Limb (tissue), 2 donors: Measurements from ENCODE around the gene PPP1R14D.
A peak's percentile ranks its signal among the peaks of the same experiment; 100 is the strongest.

ENCODE experiments used
- DNase-seq, 2 donors: peaks; one replicate each; pipeline ENCODE4 v3.0.0-alpha.2; 2016; ENCODE audit errors: extremely low spot score in 2 of 2

PPP1R14D gene

DNA sequence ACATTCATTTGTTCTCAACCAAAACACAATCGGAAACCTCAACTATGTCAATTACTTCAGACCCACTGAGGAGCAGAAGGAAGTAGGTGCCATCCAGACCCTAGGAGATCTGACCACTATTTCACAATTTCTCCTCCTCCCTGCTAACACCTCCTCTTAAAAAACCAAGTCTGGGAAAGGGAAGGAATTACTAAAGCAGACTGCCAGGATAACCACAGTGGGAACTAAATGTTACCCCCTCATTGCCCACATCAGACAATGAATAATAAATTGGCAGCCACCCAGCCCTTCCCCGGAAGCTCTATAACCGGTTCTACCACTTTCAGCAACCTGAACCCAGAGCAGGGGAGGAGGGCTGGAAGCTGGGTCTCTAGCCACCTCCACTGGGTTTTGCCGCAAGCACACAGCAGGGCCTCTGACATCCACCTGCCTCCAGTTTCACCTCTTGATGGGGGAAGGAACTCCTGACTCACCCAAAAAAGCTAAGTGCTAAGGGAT, 41.1 kb downstream of the PPP1R14D start:
- no peak for DNase-seq

DNA sequence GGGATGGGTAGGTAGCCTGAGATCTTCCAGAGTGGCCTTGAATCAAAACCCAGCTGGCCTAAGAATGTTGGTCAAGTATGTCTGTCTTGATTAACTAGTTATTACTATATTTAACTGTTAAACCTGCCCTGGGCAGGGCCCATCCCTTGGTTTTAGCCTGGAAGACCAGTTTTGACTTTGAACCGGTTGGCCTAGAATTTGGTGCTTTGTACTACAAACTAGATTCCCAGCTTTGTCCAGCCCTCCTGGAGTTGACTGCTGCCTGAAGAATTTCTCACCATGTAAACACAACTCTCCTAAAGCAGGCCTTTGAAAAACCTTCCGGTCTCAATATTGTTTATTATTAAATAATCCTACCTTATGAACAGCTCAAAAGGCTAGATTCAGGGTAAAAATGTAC, 42.7 kb downstream of the PPP1R14D start:
- no peak for DNase-seq

DNA sequence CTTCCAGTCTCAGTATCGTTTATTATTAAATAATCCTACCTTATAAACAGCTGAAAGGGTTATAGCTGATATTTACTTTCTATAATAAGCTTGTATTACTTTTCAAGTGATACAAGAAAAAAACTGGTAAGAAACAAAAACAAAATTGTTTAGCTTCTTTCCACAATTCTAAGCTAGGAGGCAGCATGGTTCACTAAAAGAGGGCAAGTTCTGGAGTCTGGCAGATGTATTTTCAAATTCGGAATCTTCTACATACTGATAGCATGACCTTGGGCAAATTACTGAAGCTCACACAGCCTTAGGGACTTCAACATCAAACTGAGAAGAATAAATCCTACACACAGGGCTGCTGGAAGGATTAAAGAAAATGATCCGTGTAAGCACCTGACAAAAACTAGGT, 43.3 kb downstream of the PPP1R14D start:
- DNase-seq: no peak

DNA sequence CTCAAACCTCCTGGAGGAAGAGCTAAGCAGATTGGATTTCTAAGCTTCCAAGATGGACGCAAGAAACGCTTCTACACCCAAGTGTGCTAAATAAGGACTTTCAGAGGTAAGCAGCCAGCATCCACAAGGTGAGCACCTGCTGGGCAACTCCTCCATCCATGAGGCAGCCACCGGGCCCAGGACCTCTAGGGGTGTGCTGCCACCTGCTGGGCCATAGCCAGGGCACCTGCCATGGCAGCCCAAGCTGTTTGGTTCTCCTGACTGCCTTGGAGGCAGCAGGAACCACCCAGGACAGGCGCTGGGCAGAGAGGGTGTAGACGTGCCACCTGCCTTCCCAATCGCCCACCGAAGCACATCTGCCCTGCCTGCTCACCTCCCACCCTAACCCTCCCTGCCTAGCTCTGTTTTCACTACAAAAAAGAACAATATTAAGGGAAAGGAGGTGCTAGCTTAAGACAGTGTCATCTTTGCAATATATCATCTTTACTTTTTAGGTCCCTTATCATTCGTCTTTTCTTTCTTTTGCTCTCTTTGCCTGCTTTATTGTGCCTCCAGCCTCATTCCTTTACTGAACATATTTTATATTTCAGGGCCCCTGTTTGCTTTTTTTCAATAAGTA, 45.8 kb downstream of the PPP1R14D start:
- DNase-seq: peak in 1 of 2 donors; percentile 63

DNA sequence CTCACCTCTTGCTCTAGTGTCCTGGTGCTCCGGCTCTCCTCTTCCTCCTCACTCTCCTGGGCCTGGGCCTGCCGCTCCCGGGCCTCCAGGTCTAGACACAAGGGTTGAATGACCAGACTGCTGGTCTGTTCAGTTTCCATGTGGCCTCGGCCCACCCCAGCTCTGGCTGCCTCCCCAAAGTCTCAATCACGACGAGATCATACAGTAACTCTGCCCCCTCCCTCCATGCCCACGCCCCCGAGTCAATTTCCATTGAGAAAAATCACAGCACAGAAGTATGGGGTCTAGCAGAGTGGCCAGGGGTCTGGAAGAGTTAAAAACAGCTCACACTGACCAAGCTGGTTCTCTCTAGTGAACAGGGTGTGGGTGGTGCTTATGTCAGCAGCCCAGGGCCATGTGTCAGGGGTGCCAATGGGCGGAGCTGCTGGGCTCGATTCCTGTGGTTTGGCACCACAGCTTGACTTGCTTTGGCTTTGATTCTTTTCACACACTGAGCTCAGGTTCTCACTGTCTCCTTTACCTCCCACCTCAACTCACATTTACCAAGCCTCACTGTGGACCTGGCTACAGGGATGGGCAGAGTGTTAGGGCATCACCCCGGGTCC, 51.9 kb downstream of the PPP1R14D start:
- DNase-seq: no peak

DNA sequence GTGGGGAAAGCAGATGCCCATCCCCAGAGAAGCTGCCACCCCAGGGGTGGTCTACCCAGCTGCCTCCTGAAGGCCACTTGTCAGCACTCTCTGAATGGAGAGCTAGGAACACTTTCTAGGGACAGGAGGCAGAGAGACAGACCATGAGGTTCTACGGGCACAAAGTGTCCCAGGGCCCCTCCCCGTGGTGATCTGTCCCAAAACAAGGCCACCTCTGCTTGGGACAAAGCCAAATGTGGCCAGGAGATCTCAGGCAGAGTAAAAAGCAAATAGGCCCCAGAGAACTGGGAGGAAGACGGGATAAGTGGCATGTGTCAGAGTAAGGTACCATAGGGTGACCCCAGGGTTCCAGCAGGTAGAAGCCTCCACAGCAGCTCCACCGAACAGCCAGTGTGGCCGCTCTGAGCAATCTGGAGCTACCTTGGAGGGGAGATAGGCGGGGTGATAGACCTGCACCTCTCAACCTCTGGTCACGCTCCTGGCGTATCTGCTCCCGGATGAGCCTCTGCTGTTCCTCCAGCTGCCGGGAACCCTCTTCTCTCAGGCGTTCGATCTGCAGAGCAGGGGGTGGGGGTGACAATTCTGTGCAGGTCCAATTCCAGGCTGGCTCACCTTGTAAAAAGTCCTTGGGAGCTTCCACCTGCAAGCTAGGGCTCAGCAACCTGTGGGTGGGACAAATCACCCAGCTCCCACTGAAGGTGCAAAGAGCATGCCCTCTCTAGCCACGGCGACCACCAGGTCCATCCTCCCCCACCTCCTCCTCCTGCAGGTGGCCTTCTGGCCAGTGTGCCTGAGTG, 52.6 kb downstream of the PPP1R14D start:
- DNase-seq: no peak

DNA sequence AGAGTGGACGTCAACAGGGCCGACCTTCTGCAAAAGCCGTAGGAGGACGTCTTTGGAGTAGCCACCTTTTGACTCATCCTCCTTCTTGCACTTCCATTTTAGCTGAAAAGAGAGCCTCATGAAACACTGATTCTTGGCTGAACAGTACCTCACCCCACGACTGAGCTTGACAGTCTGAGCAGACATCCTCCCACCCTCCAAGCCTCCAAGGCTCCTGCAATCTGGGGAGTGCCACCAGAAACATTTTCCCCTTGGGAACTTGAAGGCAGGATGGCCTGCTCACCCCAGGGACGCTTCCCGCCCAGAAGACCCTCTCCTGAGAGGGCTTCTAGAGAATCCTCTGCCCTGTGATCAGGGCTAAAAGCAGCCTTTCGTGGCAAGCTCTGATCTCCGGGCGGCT, 53.5 kb downstream of the PPP1R14D start:
- DNase-seq: no peak

DNA sequence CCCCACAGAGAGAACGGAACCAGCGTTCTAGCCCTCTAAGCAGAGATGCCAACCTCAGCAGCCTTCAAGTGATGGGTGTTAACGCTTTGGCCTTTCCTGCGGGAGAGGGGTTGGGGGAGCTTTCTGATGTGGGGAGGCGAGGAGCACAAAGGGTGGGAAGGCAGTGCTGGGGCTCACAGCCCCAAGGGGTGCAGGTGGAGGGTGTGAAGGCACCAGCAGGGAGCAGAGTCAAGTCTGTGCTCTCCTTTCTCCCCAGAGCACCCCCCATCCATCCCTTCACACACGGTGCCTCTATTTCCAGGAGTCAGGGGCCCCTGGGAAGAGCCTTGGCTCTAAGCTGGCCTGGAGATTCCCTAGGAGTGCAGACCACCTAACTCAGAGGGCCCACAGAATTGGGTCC, 54.6 kb downstream of the PPP1R14D start:
- no peak for DNase-seq

DNA sequence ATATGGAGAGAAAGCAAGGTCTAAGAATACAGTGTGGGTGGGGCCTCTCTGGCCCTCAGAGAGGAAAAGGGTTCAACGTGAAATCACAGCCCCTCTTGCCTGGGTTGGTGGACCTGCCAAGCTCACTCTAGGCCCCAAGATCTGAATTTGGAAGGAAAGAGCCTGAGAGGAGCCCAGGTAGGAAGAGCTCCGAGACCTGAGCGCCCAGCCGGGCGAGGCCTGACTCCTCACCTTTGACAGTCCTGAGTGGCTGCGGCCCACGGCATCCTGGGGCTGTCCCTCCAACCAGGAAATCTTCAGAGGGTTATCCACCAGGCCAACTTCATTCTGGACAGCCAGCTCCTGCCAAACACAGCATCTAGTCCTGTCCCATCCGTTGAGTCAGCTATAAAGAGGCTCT, 55.0 kb downstream of the PPP1R14D start:
- DNase-seq: no peak

DNA sequence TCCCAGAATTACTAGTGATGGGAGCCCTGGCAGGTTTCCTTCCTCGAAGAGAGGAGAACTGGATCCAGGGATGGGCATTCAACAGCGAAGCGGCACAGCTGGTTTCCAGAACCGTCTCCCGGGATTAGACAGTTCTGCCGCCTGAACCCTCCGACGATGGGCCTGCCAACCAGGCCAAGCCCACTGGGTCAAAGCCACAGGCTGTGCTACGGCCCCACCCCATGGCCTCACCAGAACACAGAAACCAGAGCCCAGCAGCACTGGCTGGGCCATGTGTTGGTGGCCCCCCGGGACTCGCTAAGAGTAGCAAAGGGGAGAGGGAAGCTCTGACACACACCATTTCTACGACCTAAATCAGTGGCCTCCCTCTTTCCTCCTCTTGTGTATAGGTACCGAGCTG, 56.5 kb downstream of the PPP1R14D start:
- DNase-seq: no peak

DNA sequence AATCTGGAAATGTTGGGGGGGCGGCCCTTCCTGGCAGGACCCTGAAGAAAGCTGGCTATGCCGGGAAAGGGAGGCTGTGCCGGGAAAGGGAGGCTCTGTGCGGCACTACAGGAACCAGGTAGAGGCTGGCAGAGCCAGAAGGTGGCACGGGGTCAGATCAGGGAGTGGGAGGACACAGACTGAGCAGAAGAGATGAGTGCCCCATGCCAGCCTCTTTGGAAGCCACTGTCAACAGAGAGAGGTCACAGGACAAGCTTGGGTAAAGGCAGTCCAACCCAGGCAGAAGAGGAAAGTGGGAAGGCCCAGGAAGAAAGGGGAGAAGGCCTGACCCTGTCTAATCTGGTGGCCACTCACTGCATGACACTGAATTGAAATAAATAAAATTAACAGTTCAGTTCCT, 57.3 kb downstream of the PPP1R14D start:
- no peak for DNase-seq

DNA sequence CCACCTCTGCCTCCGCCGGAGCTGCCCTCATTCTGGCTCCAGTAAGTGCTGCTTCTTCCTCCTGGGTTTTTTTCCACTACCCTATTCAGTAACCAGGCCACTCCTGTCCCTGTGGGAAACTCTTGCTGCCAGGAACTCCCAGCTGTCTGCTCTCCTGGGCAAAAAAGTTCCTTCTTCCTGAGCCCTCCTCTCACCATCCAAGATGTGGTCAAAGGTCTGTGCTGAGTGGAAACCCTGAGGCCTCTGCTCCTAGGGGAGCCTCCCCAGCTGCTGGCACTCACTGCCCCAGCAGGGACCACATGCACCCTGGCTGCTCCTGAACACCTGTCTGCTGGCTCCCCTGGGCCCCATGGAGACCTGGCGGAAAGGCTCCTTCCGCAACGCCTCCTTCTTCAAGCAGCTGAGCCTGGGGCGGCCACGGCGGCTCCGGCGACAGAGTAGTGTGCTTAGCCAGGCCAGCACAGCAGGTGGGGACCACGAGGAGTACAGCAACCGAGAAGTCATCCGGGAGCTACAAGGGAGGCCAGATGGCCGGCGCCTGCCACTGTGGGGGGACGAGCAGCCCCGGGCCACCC, 58.3 kb downstream of the PPP1R14D start:
- no peak for DNase-seq

DNA sequence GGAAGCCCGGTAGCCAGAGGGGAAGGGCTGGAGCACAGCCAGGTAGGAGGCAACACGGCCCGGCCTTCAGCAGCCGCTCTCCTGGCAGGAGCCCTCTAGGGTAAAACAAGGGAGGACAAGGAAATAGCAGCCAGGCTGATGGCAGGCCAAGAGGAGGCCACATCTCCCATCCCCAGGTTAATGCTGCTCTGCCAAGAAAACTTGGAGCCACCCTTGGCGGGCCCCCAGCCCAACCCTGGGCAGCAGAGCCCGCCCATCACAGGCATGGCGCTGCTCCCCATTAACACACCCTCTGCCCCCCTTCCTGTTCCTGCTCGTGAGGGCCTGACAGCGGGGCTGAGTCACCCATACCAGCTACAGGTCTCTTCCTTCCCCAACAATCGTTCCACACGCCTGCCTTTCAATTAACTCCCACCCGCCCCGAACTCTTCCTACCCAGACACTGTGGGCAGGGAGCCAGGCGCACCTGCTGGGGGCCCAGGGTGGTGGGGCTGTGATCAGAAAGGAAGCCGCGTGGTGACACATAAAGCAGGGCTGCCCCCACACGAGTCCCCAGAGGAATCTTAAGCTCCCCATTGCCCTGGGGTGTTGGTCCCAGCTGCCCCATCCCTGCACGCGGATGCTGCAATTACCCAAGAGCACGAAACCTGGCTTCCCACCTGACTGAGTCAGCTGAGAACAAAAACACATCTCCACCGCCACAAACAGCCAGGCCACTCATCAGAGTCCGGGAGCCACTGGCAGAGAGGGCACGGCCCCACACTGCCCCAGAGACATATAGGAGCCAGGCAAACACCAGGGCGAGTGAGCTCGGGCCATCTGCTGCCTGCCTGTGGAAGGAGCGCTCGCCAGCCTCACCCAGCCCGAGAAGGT, 59.0 kb downstream of the PPP1R14D start, which contains the start of gene C15orf62:
TSS of gene C15orf62 (plus strand) at position 707 of the 873 bp plus-strand sequence. CDS start 516 bp downstream, outside the sequence.
- peak in 1 of 2 donors; percentile 64 for DNase-seq

DNA sequence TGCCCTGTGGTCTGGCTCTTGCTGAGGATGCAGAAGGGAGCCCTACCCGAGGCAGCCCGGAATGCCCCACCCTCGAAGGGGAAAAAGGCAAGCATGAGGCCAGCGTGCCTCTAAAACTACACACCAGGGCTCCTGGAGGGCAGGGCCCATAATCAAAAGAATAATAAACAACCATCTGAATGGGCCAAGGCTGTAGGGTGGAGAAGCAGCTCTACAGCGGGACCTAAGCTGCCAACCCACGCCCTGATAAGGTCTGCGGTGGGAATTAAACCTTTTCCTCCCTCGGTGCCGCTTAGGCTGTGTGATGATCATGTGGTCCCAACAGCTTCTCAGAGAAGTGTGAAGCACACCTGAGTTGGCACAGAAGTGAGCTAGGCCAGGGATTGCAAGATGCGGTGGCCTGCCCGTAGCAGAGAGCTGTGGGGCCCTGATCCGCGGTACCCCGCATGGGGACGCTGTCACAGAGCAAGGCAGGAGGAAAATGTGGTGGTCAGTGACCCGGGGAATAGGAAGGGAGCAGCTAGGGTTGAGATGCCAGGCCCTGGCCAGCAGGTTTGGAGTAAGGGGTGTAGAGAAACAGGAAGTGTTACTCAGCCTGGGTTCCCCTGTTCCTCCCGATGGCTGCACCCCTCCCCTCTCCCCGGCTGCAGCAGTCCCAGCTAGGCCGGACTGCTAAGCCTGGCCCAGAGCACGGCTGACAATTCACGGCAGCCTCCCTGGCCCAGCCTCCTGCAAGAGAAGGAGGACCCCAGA, 59.8 kb downstream of the PPP1R14D start:
- DNase-seq: no peak

DNA sequence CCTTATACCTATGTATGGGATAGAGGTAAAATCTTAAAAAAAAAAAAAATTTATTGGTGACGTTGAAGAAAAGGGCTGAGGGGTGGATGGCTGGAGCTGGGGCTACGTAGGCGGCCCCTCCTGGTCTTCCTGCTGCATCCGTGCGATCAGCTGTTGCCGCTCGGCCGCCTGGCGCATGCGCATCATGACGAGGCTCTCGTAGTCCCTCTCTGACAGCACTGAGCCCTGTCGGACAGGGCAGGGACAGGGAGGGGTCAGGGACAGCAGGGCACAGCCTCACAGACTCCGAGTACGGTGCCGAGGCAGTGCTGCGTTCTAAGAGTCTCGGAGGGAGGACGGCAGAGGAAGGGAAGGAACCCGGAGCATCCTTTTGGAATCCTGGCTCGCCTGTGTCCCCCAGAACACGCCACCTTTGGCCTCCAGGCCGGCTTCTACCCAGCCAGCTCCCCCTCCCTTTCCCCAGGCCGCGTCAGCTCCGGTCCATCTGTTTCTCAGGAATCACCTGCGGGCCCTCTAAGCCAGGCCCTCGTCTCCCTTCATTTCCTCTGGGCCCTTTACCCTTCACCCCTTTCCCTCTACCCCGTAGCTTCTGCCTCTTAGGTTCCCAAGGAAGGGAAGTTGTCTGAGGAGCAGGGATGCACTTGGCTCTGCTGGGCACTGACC, 60.5 kb downstream of the PPP1R14D start:
- DNase-seq: no peak

DNA sequence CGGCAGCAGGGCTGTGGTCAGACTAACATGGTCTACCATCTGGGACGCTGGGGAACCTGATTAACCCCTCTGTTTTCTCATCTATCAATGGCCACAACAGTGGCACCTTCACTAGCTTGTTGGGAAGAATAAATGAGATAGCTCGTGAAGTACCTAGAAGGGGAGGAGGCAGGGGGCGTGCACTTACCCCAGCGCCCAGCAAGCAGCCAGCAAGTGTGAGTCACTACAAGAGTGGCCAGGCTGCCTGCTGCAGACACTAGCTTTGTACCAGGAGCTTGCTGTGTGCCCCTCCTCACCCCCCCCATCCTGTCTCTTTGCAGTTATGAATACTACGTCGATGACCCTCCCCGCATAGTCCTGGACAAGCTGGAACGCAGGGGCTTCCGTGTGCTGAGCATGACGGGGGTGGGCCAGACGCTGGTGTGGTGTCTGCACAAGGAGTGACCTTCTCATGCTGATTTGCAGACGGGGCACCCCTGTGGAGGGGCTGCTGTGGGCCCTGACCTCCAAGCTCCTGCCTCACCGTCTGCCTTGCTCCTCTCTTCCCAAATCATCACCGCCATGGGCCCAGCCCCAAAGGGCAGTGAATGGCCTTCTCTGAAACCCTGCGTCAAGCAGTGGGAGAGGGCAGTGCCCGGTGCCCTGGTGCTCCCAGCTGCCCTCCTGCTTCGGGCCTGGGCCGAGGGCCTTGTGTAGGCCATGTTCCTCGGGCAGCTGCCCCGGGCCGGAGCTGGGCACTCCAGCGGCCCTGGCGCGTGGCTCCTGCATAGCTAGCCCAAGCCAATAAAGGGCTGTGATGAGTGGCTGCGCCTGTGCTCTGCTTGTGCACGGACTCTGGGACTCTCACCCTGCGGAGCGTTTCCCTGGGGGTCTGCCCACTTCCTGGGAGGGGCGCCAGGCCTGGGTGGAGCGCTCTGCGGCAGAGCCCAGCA, 61.3 kb downstream of the PPP1R14D start:
- DNase-seq: no peak

DNA sequence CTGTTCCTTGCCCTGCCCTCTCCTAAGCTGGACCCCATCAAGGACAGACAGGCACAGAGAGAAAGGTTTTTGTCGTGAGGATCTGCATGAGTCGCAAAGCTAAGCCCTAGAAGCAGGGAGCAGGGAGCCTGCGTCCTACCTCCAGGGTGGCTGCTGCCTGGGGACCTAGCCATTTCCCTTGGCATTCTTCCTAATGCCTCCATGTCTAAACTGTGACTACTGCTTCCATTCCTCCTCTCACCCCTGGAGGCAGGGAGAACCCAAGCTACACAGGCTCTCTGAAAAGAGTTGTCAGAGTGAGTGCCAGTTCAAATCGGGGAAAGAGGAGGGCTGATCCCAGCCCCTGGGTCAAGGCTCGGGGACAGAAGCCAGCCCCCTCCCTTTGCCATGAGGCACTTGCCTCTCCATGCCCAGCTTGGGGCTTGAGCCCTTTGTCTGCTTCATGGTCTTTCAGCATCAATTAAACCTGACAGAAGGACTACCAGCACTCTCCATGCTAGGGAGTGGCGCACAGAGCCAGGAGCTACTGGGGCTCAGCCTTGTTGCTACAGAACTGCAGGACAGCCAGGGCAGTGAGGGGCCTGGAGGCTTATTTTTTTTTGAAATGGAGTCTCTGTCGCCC, 62.2 kb downstream of the PPP1R14D start:
- no peak for DNase-seq
